HEK293 (cell line): ENCODE results near the gene SAMD11.

Source experiments
- CTCF ChIA-PET: fragments of 350-600 bp; formaldehyde crosslinking; extraction: SDS; loops from one replicate; lab custom pipeline; 2021; ENCODE audit warnings: antibody characterized with exemption; lab: Yijun Ruan, JAX
- POLR2A ChIA-PET: fragments of 300-600 bp; formaldehyde crosslinking; extraction: SDS; loops from one replicate; lab custom pipeline; 2020; ENCODE audit warnings: antibody characterized with exemption, inconsistent platforms; lab: Yijun Ruan, JAX
- H3K27ac ChIP-seq: fragments of 200-500 bp; sonication (Bioruptor generic); 2 replicates; pipeline ENCODE4 v1.5.1; 2014; ENCODE audit warnings: low read depth, low read length, control low read depth, inconsistent platforms; ENCODE audit errors: extremely low read depth
- H3K36me3 ChIP-seq, 2 experiments: fragments of 200-500 bp in 1 of 2; sonication (Bioruptor generic) in 1 of 2; 1 replicate in 1 of 2; 2 replicates in 1 of 2; pipeline ENCODE4 v1.5.1; 2014 to 2017; ENCODE audit warnings: inconsistent platforms in 2 of 2, low read length in 2 of 2; ENCODE audit not compliant: control insufficient read depth in 2 of 2, insufficient read depth in 1 of 2
- H3K4me1 ChIP-seq: fragments of 200-500 bp; sonication (Bioruptor generic); 2 replicates; pipeline ENCODE4 v1.5.1; 2014; ENCODE audit warnings: mild to moderate bottlenecking, low read length, inconsistent platforms; ENCODE audit not compliant: control insufficient read depth, insufficient read depth
- H3K4me3 ChIP-seq: 2 replicates; pipeline ENCODE4 v1.5.1; 2011; ENCODE audit warnings: low read depth, mild to moderate bottlenecking, control low read depth, low read length, moderate library complexity
- H3K9me3 ChIP-seq: fragments of 200-500 bp; sonication (Bioruptor generic); 2 replicates; pipeline ENCODE4 v1.5.1; 2014; ENCODE audit warnings: low read depth, low read length, inconsistent platforms; ENCODE audit not compliant: control insufficient read depth, insufficient read depth
- GLI4 ChIP-seq: fragments of 450-650 bp; formaldehyde crosslinking; IDR thresholded peaks from 2 replicates; pipeline ENCODE4 v1.5.1; 2016; ENCODE audit warnings: missing biosample characterization, missing genetic modification characterization
- HOXC10 ChIP-seq: sonication (generic); formaldehyde crosslinking; IDR thresholded peaks from 2 replicates; pipeline ENCODE4 v1.8.1; 2023; ENCODE audit warnings: mild to moderate bottlenecking, missing genetic modification reagents
- HOXD13 ChIP-seq: sonication (generic); formaldehyde crosslinking; IDR thresholded peaks from 2 replicates; pipeline ENCODE4 v1.8.0; 2022; ENCODE audit warnings: missing genetic modification reagents, borderline replicate concordance
- TSHZ1 ChIP-seq: fragments of 450-650 bp; formaldehyde crosslinking; IDR thresholded peaks from 2 replicates; pipeline ENCODE4 v1.5.1; 2016; ENCODE audit warnings: missing biosample characterization, missing genetic modification characterization, borderline replicate concordance
- ZFP41 ChIP-seq: fragments of 450-650 bp; formaldehyde crosslinking; IDR thresholded peaks from 2 replicates; pipeline ENCODE4 v1.5.1; 2016; ENCODE audit warnings: missing biosample characterization, missing genetic modification characterization, borderline replicate concordance
- ZNF169 ChIP-seq: fragments of 450-650 bp; formaldehyde crosslinking; IDR thresholded peaks from 2 replicates; pipeline ENCODE4 v1.5.1; 2016; ENCODE audit warnings: missing biosample characterization, missing genetic modification characterization
- ZNF2 ChIP-seq: fragments of 450-650 bp; formaldehyde crosslinking; IDR thresholded peaks from 2 replicates; pipeline ENCODE4 v1.5.1; 2016; ENCODE audit warnings: missing biosample characterization, missing genetic modification characterization
- ZNF274 ChIP-seq, 2 experiments: fragments of 200-500 bp in 1 of 2; fragments of 450-650 bp in 1 of 2; sonication (Bioruptor generic) in 1 of 2; formaldehyde crosslinking in 1 of 2; IDR thresholded peaks; 2 replicates each; pipeline versions ENCODE4 v1.5.1 to v1.6.1; 2014 to 2016; ENCODE audit warnings: borderline replicate concordance in 1 of 2, inconsistent platforms in 1 of 2, low read length in 1 of 2, missing biosample characterization in 1 of 2, missing genetic modification characterization in 1 of 2
- ZNF473 ChIP-seq: fragments of 450-650 bp; formaldehyde crosslinking; IDR thresholded peaks from 2 replicates; pipeline ENCODE4 v1.5.1; 2017; ENCODE audit warnings: missing biosample characterization, missing genetic modification characterization
- ZNF501 ChIP-seq: fragments of 450-650 bp; formaldehyde crosslinking; IDR thresholded peaks from 2 replicates; pipeline ENCODE4 v1.5.1; 2016; ENCODE audit warnings: missing biosample characterization, missing genetic modification characterization
- ZNF549 ChIP-seq: fragments of 450-650 bp; IDR thresholded peaks from 2 replicates; pipeline ENCODE4 v1.5.1; 2018; ENCODE audit warnings: missing biosample characterization, missing genetic modification characterization, mild to moderate bottlenecking, inconsistent platforms, moderate library complexity
- ZNF561 ChIP-seq: fragments of 450-650 bp; IDR thresholded peaks from 2 replicates; pipeline ENCODE4 v1.5.1; 2018; ENCODE audit warnings: missing biosample characterization, missing genetic modification characterization, borderline replicate concordance
- ZNF629 ChIP-seq: fragments of 450-650 bp; formaldehyde crosslinking; IDR thresholded peaks from 2 replicates; pipeline ENCODE4 v1.5.1; 2017; ENCODE audit warnings: missing biosample characterization, missing genetic modification characterization
- ZNF704 ChIP-seq: fragments of 450-650 bp; formaldehyde crosslinking; IDR thresholded peaks from 2 replicates; pipeline ENCODE4 v1.5.1; 2016; ENCODE audit warnings: missing biosample characterization, missing genetic modification characterization
- ZNF768 ChIP-seq: fragments of 450-650 bp; formaldehyde crosslinking; IDR thresholded peaks from 2 replicates; pipeline ENCODE4 v1.5.1; 2018; ENCODE audit warnings: missing biosample characterization, mild to moderate bottlenecking, missing genetic modification characterization
- ZNF837 ChIP-seq: fragments of 450-650 bp; formaldehyde crosslinking; IDR thresholded peaks from 2 replicates; pipeline ENCODE4 v1.5.1; 2016; ENCODE audit warnings: missing biosample characterization, missing genetic modification characterization
- ZSCAN23 ChIP-seq: fragments of 450-650 bp; formaldehyde crosslinking; IDR thresholded peaks from 2 replicates; pipeline ENCODE4 v1.5.1; 2016; ENCODE audit warnings: missing biosample characterization, missing genetic modification characterization
- ZSCAN30 ChIP-seq: fragments of 450-650 bp; IDR thresholded peaks from 2 replicates; pipeline ENCODE4 v1.5.1; 2018; ENCODE audit warnings: missing biosample characterization, mild to moderate bottlenecking, missing genetic modification characterization, moderate library complexity
- ZXDB ChIP-seq: fragments of 450-650 bp; formaldehyde crosslinking; IDR thresholded peaks from 2 replicates; pipeline ENCODE4 v1.5.1; 2016; ENCODE audit warnings: missing biosample characterization, missing genetic modification characterization
- TF ChIP-seq, protein P1 (sequence below): fragments of 450-650 bp; formaldehyde crosslinking; IDR thresholded peaks from 2 replicates; pipeline ENCODE4 v1.5.1; 2016; ENCODE audit warnings: missing biosample characterization, missing genetic modification characterization
- TF ChIP-seq, protein P2 (sequence below): IDR thresholded peaks from 2 replicates; pipeline ENCODE4 v1.6.1; 2011; ENCODE audit warnings: mild to moderate bottlenecking, low read depth, low read length, borderline replicate concordance
- TF ChIP-seq, protein P3 (sequence below): fragments of 450-650 bp; formaldehyde crosslinking; IDR thresholded peaks from 2 replicates; pipeline ENCODE4 v1.5.1; 2016; ENCODE audit warnings: missing biosample characterization, missing genetic modification characterization
- TF ChIP-seq, protein P4 (sequence below): fragments of 450-650 bp; formaldehyde crosslinking; IDR thresholded peaks from 2 replicates; pipeline ENCODE4 v1.5.1; 2016; ENCODE audit warnings: missing biosample characterization, missing genetic modification characterization

Gene SAMD11

GRCh38 chr1:920521-920920, 3.2 kb upstream of the SAMD11 start (continued):
- 0 out of 2 replicates have a peak, but pooled peaks have one; percentile 43 for TF ChIP-seq ZNF2
- TF ChIP-seq, all 188 proteins: peak for 4

GRCh38 chr1:921011-921837, 2.5 kb upstream of the SAMD11 start:
- Histone ChIP-seq H3K4me1 (peaks cover 27% of the 10 kb centered on the region), H3K9me3 (no peaks in the 10 kb centered on the region), H3K4me3 (no peak overlapping the region), H3K36me3 (peaks cover 0 to 28% of the 10 kb centered on the region in 2 experiments; a peak in 1 of 3 replicates), H3K27ac (peak overlapping the region; percentile 63)
- ChIA-PET POLR2A (interaction anchor here (0.6 to 5.2 kb wide), 7 partner anchors 9 to 28 kb away, joined by 5 to 106 read pairs (median 14); no protein-coding TSS in a partner anchor), CTCF (interaction anchor here (0.6 to 2.4 kb wide), 4 partner anchors 9 to 55 kb away, joined by 3 to 17 read pairs (median 4); no protein-coding TSS in a partner anchor)
- TF ChIP-seq ZXDB (tag by site-specific recombination) (peak; percentile 92), ZSCAN30 (peak; percentile 99), ZNF473 (tag by site-specific recombination) (no peak), ZNF629 (peak; percentile 76), TSHZ1 (tag by site-specific recombination) (peak; percentile 68; the same call in 1 of the 2 replicates), HOXC10 (CRISPR knock-in tag) (no peak), ZNF549 (tag by site-specific recombination) (no peak), GLI4 (tag by site-specific recombination) (peak; percentile 61), ZNF501 (peak; percentile 72; the same call in 1 of the 2 replicates), ZFP41 (tag by site-specific recombination) (no peak), ZNF704 (tag by site-specific recombination) (no peak), ZNF169 (tag by site-specific recombination) (no peak), ZNF561 (peak; percentile 92), ZSCAN23 (no peak), HOXD13 (no peak), ZNF768 (tag by site-specific recombination) (no peak), ZNF274 (IDR thresholded peaks at IDR 0.05; ENCODE audit: low read length) (no peak), ZNF274 (tag by site-specific recombination; IDR thresholded peaks at IDR 0.05; ENCODE audit: borderline replicate concordance) (no peak), ZNF837 (no peak)
- TF ChIP-seq, protein P1, sequence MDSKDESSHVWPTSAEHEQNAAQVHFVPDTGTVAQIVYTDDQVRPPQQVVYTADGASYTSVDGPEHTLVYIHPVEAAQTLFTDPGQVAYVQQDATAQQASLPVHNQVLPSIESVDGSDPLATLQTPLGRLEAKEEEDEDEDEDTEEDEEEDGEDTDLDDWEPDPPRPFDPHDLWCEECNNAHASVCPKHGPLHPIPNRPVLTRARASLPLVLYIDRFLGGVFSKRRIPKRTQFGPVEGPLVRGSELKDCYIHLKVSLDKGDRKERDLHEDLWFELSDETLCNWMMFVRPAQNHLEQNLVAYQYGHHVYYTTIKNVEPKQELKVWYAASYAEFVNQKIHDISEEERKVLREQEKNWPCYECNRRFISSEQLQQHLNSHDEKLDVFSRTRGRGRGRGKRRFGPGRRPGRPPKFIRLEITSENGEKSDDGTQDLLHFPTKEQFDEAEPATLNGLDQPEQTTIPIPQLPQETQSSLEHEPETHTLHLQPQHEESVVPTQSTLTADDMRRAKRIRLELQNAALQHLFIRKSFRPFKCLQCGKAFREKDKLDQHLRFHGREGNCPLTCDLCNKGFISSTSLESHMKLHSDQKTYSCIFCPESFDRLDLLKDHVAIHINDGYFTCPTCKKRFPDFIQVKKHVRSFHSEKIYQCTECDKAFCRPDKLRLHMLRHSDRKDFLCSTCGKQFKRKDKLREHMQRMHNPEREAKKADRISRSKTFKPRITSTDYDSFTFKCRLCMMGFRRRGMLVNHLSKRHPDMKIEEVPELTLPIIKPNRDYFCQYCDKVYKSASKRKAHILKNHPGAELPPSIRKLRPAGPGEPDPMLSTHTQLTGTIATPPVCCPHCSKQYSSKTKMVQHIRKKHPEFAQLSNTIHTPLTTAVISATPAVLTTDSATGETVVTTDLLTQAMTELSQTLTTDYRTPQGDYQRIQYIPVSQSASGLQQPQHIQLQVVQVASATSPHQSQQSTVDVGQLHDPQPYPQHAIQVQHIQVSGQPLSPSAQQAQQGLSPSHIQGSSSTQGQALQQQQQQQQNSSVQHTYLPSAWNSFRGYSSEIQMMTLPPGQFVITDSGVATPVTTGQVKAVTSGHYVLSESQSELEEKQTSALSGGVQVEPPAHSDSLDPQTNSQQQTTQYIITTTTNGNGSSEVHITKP (tag by site-specific recombination) = peak; percentile 66
- TF ChIP-seq, protein P2, sequence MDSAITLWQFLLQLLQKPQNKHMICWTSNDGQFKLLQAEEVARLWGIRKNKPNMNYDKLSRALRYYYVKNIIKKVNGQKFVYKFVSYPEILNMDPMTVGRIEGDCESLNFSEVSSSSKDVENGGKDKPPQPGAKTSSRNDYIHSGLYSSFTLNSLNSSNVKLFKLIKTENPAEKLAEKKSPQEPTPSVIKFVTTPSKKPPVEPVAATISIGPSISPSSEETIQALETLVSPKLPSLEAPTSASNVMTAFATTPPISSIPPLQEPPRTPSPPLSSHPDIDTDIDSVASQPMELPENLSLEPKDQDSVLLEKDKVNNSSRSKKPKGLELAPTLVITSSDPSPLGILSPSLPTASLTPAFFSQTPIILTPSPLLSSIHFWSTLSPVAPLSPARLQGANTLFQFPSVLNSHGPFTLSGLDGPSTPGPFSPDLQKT = no peak
- TF ChIP-seq, protein P3, sequence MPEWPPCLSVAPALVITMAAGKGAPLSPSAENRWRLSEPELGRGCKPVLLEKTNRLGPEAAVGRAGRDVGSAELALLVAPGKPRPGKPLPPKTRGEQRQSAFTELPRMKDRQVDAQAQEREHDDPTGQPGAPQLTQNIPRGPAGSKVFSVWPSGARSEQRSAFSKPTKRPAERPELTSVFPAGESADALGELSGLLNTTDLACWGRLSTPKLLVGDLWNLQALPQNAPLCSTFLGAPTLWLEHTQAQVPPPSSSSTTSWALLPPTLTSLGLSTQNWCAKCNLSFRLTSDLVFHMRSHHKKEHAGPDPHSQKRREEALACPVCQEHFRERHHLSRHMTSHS = no peak
- TF ChIP-seq, protein P4, sequence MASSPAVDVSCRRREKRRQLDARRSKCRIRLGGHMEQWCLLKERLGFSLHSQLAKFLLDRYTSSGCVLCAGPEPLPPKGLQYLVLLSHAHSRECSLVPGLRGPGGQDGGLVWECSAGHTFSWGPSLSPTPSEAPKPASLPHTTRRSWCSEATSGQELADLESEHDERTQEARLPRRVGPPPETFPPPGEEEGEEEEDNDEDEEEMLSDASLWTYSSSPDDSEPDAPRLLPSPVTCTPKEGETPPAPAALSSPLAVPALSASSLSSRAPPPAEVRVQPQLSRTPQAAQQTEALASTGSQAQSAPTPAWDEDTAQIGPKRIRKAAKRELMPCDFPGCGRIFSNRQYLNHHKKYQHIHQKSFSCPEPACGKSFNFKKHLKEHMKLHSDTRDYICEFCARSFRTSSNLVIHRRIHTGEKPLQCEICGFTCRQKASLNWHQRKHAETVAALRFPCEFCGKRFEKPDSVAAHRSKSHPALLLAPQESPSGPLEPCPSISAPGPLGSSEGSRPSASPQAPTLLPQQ (tag by site-specific recombination) = peak; percentile 95
